ENCODE results near the gene SOWAHB. TPM values are rescaled to one million over a fixed set of nuclear protein-coding genes. Genes with fewer than 3 reads are reported as not detected.

Gene SOWAHB
- total and polyA plus RNA-seq, 2 of the 8 experiments (the other 6 are each of a cell fraction or from before 2014, with no cell fraction given): 0.15 to 0.65 TPM

DNA sequence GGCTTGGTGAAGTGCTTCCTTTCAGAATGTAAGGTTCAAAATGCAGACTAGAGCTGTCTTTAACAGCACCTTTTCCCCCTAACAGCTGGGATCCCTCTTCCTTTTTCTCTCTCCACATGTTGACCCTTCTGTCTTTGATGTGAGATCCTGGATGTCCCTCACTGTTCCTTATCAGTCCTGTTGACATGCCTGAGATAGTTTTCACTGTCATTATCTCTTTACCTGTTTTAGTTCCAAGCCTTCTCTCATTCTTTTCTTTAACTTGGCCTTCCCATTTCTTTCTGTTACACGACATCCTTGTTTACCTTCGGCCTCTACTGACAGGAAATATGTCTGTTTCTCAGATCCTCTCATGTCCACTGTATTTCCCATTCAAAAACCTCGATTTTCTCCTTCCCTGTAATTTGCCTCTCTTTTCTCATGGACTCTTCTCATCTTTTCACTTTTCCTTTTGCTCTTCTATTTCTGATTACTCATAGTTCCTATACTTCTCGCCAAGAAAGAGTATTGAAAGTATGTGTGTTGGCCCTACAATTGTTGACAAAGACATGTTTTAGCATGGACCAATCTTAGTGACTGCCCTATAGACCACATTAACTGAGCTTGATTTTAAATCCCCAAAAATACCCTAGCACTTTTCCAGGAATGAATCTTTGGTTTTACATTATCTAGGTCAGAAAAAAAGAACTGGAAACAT lies 1.2 kb upstream of the SOWAHB start (continued):
- TF ChIP-seq KDM5A (IDR thresholded peaks at IDR 0.05; ENCODE audit: low read length) (no peak), SP4 (IDR thresholded peaks at IDR 0.05; ENCODE audit: low read length) (no peak), CHD2 (IDR thresholded peaks at IDR 0.05; ENCODE audit: low read length) (no peak), BRCA1 (IDR thresholded peaks at IDR 0.05; ENCODE audit: low read depth, low read length) (no peak), TBP (IDR thresholded peaks at IDR 0.05; ENCODE audit: low read depth, low read length) (no peak), NRF1 (IDR thresholded peaks at IDR 0.05; ENCODE audit: low read depth, low read length) (no peak), SRF (IDR thresholded peaks at IDR 0.05; ENCODE audit: low read depth, low read length) (no peak)
- TF ChIP-seq, protein P1, sequence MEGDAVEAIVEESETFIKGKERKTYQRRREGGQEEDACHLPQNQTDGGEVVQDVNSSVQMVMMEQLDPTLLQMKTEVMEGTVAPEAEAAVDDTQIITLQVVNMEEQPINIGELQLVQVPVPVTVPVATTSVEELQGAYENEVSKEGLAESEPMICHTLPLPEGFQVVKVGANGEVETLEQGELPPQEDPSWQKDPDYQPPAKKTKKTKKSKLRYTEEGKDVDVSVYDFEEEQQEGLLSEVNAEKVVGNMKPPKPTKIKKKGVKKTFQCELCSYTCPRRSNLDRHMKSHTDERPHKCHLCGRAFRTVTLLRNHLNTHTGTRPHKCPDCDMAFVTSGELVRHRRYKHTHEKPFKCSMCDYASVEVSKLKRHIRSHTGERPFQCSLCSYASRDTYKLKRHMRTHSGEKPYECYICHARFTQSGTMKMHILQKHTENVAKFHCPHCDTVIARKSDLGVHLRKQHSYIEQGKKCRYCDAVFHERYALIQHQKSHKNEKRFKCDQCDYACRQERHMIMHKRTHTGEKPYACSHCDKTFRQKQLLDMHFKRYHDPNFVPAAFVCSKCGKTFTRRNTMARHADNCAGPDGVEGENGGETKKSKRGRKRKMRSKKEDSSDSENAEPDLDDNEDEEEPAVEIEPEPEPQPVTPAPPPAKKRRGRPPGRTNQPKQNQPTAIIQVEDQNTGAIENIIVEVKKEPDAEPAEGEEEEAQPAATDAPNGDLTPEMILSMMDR (IDR thresholded peaks at IDR 0.05; ENCODE audit: control extremely low read depth in 1 of 3, insufficient read depth in 1 of 3, low read depth in 1 of 3, low read length in 3 of 3): no peak

Measured in H1 (cell line).